CD4-positive, alpha-beta T cell (primary cell): ENCODE data around the gene RHOXF2. TPM values are rescaled to one million over a fixed set of nuclear protein-coding genes. Genes with fewer than 3 reads are reported as not detected.
"Not testable (repeated sequence)": the region's sequence is repeated elsewhere in the genome, so short reads cannot be mapped to it uniquely, and the experiment has no call there.

ENCODE experiments used
- ATAC-seq: fragments of 200-7000 bp; cut with Tn5 transposase; one replicate; pipeline ENCODE4 v1.10.0; 2022; ENCODE audit warnings: mild to moderate bottlenecking; ENCODE audit not compliant: poor library complexity
- CTCF ChIA-PET: fragments of 350-600 bp; sonication (Branson Sonifier 250); formaldehyde crosslinking; loops from one replicate; lab custom pipeline; 2021; ENCODE audit warnings: antibody characterized with exemption, inconsistent platforms; lab: Charles Lee
- POLR2A ChIA-PET: fragments of 350-600 bp; sonication (Branson Sonifier 250); formaldehyde crosslinking; loops from one replicate; lab custom pipeline; 2021; ENCODE audit warnings: antibody characterized with exemption, inconsistent platforms; lab: Charles Lee
- DNase-seq, 14 experiments: peaks; one replicate each; pipeline ENCODE4 v3.0.0-alpha.2; 2013 to 2020; ENCODE audit warnings: mixed read lengths in 2 of 14
- H3K27ac ChIP-seq, 2 donors: one replicate each; pipeline versions ENCODE4 v1.5.1 to v1.7.0; 2013; ENCODE audit warnings: low read length in 2 of 2, low read depth in 1 of 2, mild to moderate bottlenecking in 1 of 2
- H3K27me3 ChIP-seq, 2 experiments: 1 replicate in 1 of 2; 2 replicates in 1 of 2; pipeline versions ENCODE4 v1.6.1 to v1.7.0; 2013; ENCODE audit warnings: low read length in 2 of 2, control low read depth in 1 of 2, mild to moderate bottlenecking in 1 of 2, moderate library complexity in 1 of 2; ENCODE audit not compliant: insufficient read depth in 2 of 2, control insufficient read depth in 1 of 2
- H3K36me3 ChIP-seq: one replicate; pipeline ENCODE4 v1.6.1; 2013; ENCODE audit warnings: low read length, control low read depth; ENCODE audit not compliant: insufficient read depth
- H3K4me1 ChIP-seq: one replicate; pipeline ENCODE4 v1.6.1; 2013; ENCODE audit warnings: low read length, control low read depth; ENCODE audit not compliant: insufficient read depth
- H3K4me3 ChIP-seq: one replicate; pipeline ENCODE4 v1.5.1; 2013; ENCODE audit warnings: mild to moderate bottlenecking, low read length, moderate library complexity
- H3K9me3 ChIP-seq, 2 experiments: 1 replicate in 1 of 2; 2 replicates in 1 of 2; pipeline versions ENCODE4 v1.6.1 to v1.7.0; 2013; ENCODE audit warnings: low read length in 2 of 2, mild to moderate bottlenecking in 2 of 2, control low read depth in 1 of 2, moderate library complexity in 1 of 2; ENCODE audit not compliant: control insufficient read depth in 1 of 2, insufficient read depth in 1 of 2
- H3K27ac Mint-ChIP-seq: one replicate; pipeline ENCODE4 v1.8.0; 2020; ENCODE audit warnings: mixed read lengths
- H3K27me3 Mint-ChIP-seq: one replicate; pipeline ENCODE4 v1.8.0; 2021; ENCODE audit warnings: mixed read lengths
- H3K36me3 Mint-ChIP-seq: one replicate; pipeline ENCODE4 v1.8.0; 2021; ENCODE audit warnings: low read depth, mixed read lengths
- H3K4me1 Mint-ChIP-seq: one replicate; pipeline ENCODE4 v1.8.0; 2021; ENCODE audit warnings: low read depth, mixed read lengths
- H3K4me3 Mint-ChIP-seq: one replicate; pipeline ENCODE4 v1.8.0; 2020; ENCODE audit warnings: mild to moderate bottlenecking, mixed read lengths
- H3K9me3 Mint-ChIP-seq: one replicate; pipeline ENCODE4 v1.8.0; 2020; ENCODE audit warnings: mixed read lengths
- CTCF ChIP-seq: fragments of 200-600 bp; IDR thresholded peaks from one replicate; pipeline ENCODE4 v1.8.0; 2022; ENCODE audit warnings: antibody characterized with exemption, mild to moderate bottlenecking
- intact Hi-C, 2 experiments: fragments of 100-400 bp; cut with DNase I in 1 of 2; cut with micrococcal nuclease in 1 of 2; formaldehyde crosslinking; loops; one replicate each; pipeline versions ENCODE4 v1.15.1 to v1.9.0; 2023 to 2025; cut with DNase I, micrococcal nuclease
- total RNA-seq, 174 experiments: library from RNA in 2 of 174; stranded (reverse) in 2 of 174; gene quantifications; one replicate each; pipeline ENCODE4 v1.2.3 and lab custom pipeline; 2021 to 2026

The RHOXF2 gene
- total RNA-seq, 2 experiments from 2014 or later: not detected

GRCh38 chrX:120196626-120197283 lies 38.3 kb downstream of the RHOXF2 start:
- intact Hi-C loops, ATAC-seq, H3K27ac Mint-ChIP-seq, H3K4me3 ChIP-seq, POLR2A ChIA-PET, H3K4me1 Mint-ChIP-seq, H3K27me3 ChIP-seq, H3K9me3 Mint-ChIP-seq, H3K27me3 Mint-ChIP-seq, H3K36me3 Mint-ChIP-seq, DNase-seq, H3K27ac ChIP-seq, H3K36me3 ChIP-seq, H3K4me1 ChIP-seq, H3K4me3 Mint-ChIP-seq, H3K9me3 ChIP-seq, CTCF ChIA-PET: not testable (repeated sequence)

GRCh38 chrX:120200851-120201250 lies 42.4 kb downstream of the RHOXF2 start:
- POLR2A ChIA-PET: no interaction called here
- CTCF ChIA-PET: no interaction called here
- intact Hi-C loops: no loop called here

DNA sequence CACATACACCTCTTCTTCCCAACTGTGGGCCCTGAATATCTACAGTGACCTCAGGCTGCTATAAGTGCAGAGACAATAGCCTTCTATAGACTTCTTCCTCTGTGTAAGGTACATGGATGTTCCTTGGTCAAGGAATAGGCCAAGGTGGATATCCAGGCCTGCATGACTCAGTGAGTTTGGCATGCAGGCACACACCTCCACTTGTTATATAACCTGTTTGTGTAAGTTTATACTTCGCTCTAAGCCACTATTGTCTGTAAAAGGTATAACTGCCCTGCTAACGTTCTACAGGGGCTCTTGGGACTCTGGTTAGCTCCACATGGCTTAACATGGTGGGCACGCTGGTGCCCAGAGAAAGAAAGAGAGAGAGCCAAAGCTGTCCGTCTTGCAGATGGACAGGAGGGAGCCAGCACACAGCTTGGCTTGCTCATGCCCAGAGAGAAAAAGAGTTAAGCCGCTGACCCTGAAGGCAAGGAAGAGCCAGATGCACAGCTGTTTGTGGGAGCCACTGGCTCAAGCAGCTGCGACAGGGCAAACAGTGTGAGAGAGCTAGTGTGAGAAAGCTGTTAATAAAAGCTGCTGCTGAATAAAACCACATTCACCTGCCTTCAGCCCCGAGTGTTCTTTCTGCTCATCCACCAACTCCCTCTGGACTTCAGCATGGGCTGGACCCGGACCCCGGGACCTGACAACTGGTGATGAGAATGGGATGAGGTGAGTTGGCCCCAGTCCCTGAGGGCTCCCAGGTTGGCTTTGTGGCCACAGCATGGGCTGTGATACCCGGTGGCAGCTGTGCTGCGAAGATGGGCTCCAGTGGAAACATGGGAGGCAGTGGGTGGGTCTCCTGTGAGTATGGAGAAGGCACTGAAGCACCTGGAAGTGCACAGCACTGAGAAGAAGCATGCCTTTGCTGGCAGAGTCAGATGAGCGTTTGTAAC lies 47.7 kb downstream of the RHOXF2 start:
- intact Hi-C loops: no loop called here
- H3K4me3 ChIP-seq: no peak overlapping the region
- DNase-seq: no peak
- Mint-ChIP-seq H3K27ac (no peak overlapping the region), H3K27me3 (no peaks in the 10 kb centered on the region), H3K4me1 (no peaks in the 10 kb centered on the region), H3K9me3 (no peaks in the 10 kb centered on the region), H3K36me3 (no peaks in the 10 kb centered on the region), H3K4me3 (no peak overlapping the region)
- H3K9me3 ChIP-seq: no peaks in the 10 kb centered on the region
- TF ChIP-seq CTCF: no peak
- no peak for ATAC-seq
- no peaks in the 10 kb centered on the region for H3K27me3 ChIP-seq
- H3K36me3 ChIP-seq: no peaks in the 10 kb centered on the region
- H3K27ac ChIP-seq: no peak overlapping the region
- no peaks in the 10 kb centered on the region for H3K4me1 ChIP-seq
- CTCF ChIA-PET: no interaction called here
- POLR2A ChIA-PET: no interaction called here

More at GRCh38 chrX:120200851-120201250, 42.4 kb downstream of the RHOXF2 start:
- Mint-ChIP-seq H3K9me3 (no peaks in the 10 kb centered on the region), H3K36me3 (no peaks in the 10 kb centered on the region), H3K4me1 (peaks cover 7% of the 10 kb centered on the region), H3K4me3 (no peak overlapping the region), H3K27ac (no peak overlapping the region), H3K27me3 (no peaks in the 10 kb centered on the region)
- no peak for ATAC-seq
- Histone ChIP-seq H3K27ac (no peak overlapping the region), H3K27me3 (no peaks in the 10 kb centered on the region), H3K36me3 (no peaks in the 10 kb centered on the region), H3K4me3 (no peak overlapping the region), H3K9me3 (no peaks in the 10 kb centered on the region), H3K4me1 (no peaks in the 10 kb centered on the region)
- no peak for DNase-seq
- no peak for TF ChIP-seq CTCF
